ENCODE data around the gene MYO7A. TPM values are rescaled to one million over a fixed set of nuclear protein-coding genes. Genes with fewer than 3 reads are reported as not detected.
A peak's percentile ranks its signal among the peaks of the same experiment; 100 is the strongest.
"Not testable (repeated sequence)": the region's sequence is repeated elsewhere in the genome, so short reads cannot be mapped to it uniquely, and the experiment has no call there.

Gene MYO7A
- total and polyA plus RNA-seq, 5 donors = 2.4 to 8.6 (median 6.5) TPM

- H3K27ac ChIP-seq (ENCODE audit: low read length) = no peak overlapping the region
- no peaks in the 10 kb centered on the region for H3K4me1 ChIP-seq (ENCODE audit: control insufficient read depth, insufficient read depth, low read length)
- no peaks in the 10 kb centered on the region for H3K27me3 ChIP-seq (ENCODE audit: control insufficient read depth, insufficient read depth)
- DNase-seq (peak in 2 of 3 donors; percentile 10 to 27), ATAC-seq (no peak)
- H3K9me3 ChIP-seq (ENCODE audit: control insufficient read depth, low read length) = no peaks in the 10 kb centered on the region
- 86% methylated on average over 6 of the region's 6 CpGs for WGBS
- H3K4me3 ChIP-seq (ENCODE audit: low read length) = no peak overlapping the region
- intact Hi-C loops (cut with DNase I) = loop anchor here in 2 of 4 donors (5.0 to 10.0 kb wide), 2 partner anchors 47 to 359 kb away; no protein-coding TSS in a partner anchor
Measured at GRCh38 chr11:77093987-77094840, 33.8 kb upstream of the MYO7A start.

- Histone ChIP-seq H3K4me1 (ENCODE audit: control insufficient read depth, insufficient read depth, low read length) (no peaks in the 10 kb centered on the region), H3K9me3 (ENCODE audit: control insufficient read depth, low read length) (no peaks in the 10 kb centered on the region), H3K27ac (ENCODE audit: low read length) (no peak overlapping the region), H3K4me3 (ENCODE audit: low read length) (no peak overlapping the region), H3K27me3 (ENCODE audit: control insufficient read depth, insufficient read depth) (no peaks in the 10 kb centered on the region)
- intact Hi-C loops (cut with DNase I) = loop anchor here in 2 of 4 donors (5.0 to 10.0 kb wide), 2 partner anchors 48 to 360 kb away; no protein-coding TSS in a partner anchor
- WGBS = 96% methylated on average over 7 of the region's 7 CpGs
- DNase-seq (peak in 2 of 3 donors; percentile 10 to 14), ATAC-seq (no peak)
Measured at GRCh38 chr11:77094841-77095365, 33.1 kb upstream of the MYO7A start.

- H3K9me3 ChIP-seq (ENCODE audit: control insufficient read depth, low read length) = no peaks in the 10 kb centered on the region
- no peaks in the 10 kb centered on the region for H3K27me3 ChIP-seq (ENCODE audit: control insufficient read depth, insufficient read depth)
- intact Hi-C loops (cut with DNase I) = loop anchor here in 1 of 4 donors (10.0 kb wide), 1 partner anchor 361 kb away; no protein-coding TSS in a partner anchor
- WGBS = 89% methylated on average over 21 of the region's 21 CpGs
- no peaks in the 10 kb centered on the region for H3K4me1 ChIP-seq (ENCODE audit: control insufficient read depth, insufficient read depth, low read length)
- H3K27ac ChIP-seq (ENCODE audit: low read length) = no peak overlapping the region
- DNase-seq (peak in 2 of 3 donors; percentile 11 to 40), ATAC-seq (peak in 1 of 2 donors; percentile 35)
- H3K4me3 ChIP-seq (ENCODE audit: low read length) = no peak overlapping the region
Measured at GRCh38 chr11:77095551-77096490, 32.2 kb upstream of the MYO7A start.

- H3K27me3 ChIP-seq (ENCODE audit: control insufficient read depth, insufficient read depth) = no peaks in the 10 kb centered on the region
- H3K27ac ChIP-seq (ENCODE audit: low read length) = no peak overlapping the region
- intact Hi-C loops (cut with DNase I) = loop anchor here in 1 of 4 donors (10.0 kb wide), 1 partner anchor 362 kb away; no protein-coding TSS in a partner anchor
- peak in 2 of 3 donors; percentile 6 to 12 for DNase-seq
- H3K4me3 ChIP-seq (ENCODE audit: low read length) = no peak overlapping the region
- 94% methylated on average over 8 of the region's 8 CpGs for WGBS
- H3K9me3 ChIP-seq (ENCODE audit: control insufficient read depth, low read length) = no peaks in the 10 kb centered on the region
- ATAC-seq = no peak
- no peaks in the 10 kb centered on the region for H3K4me1 ChIP-seq (ENCODE audit: control insufficient read depth, insufficient read depth, low read length)
Measured at GRCh38 chr11:77096591-77097019, 31.4 kb upstream of the MYO7A start.

- WGBS = 76% methylated on average over 4 of the region's 4 CpGs
- intact Hi-C loops (cut with DNase I) = loop anchor here in 1 of 4 donors (10.0 kb wide), 1 partner anchor 362 kb away; no protein-coding TSS in a partner anchor
- H3K4me1 ChIP-seq (ENCODE audit: control insufficient read depth, insufficient read depth, low read length); DNase-seq; H3K27ac ChIP-seq (ENCODE audit: low read length); H3K27me3 ChIP-seq (ENCODE audit: control insufficient read depth, insufficient read depth); H3K4me3 ChIP-seq (ENCODE audit: low read length); H3K9me3 ChIP-seq (ENCODE audit: control insufficient read depth, low read length); ATAC-seq: not testable (repeated sequence)
Measured at GRCh38 chr11:77097180-77097579, 30.9 kb upstream of the MYO7A start.

GRCh38 chr11:77100166-77101042, 27.6 kb upstream of the MYO7A start:
- DNase-seq = peak; percentile 5 to 39 (median 28)
- intact Hi-C loops (cut with DNase I) = no loop called here
- ATAC-seq = no peak
- H3K4me1 ChIP-seq (ENCODE audit: control insufficient read depth, insufficient read depth, low read length) = no peaks in the 10 kb centered on the region
- no peaks in the 10 kb centered on the region for H3K27me3 ChIP-seq (ENCODE audit: control insufficient read depth, insufficient read depth)
- H3K4me3 ChIP-seq (ENCODE audit: low read length) = no peak overlapping the region
- 91% methylated on average over 14 of the region's 14 CpGs for WGBS
- no peak overlapping the region for H3K27ac ChIP-seq (ENCODE audit: low read length)
- no peaks in the 10 kb centered on the region for H3K9me3 ChIP-seq (ENCODE audit: control insufficient read depth, low read length)

GRCh38 chr11:77101043-77101537, 27.0 kb upstream of the MYO7A start:
- Histone ChIP-seq H3K9me3 (ENCODE audit: control insufficient read depth, low read length) (no peaks in the 10 kb centered on the region), H3K4me3 (ENCODE audit: low read length) (no peak overlapping the region), H3K27me3 (ENCODE audit: control insufficient read depth, insufficient read depth) (no peaks in the 10 kb centered on the region), H3K27ac (ENCODE audit: low read length) (no peak overlapping the region), H3K4me1 (ENCODE audit: control insufficient read depth, insufficient read depth, low read length) (no peaks in the 10 kb centered on the region)
- WGBS = 90% methylated on average over 5 of the region's 5 CpGs
- ATAC-seq (no peak), DNase-seq (peak in 1 of 3 donors; percentile 1)
- intact Hi-C loops (cut with DNase I) = no loop called here

- H3K4me1 ChIP-seq (ENCODE audit: control insufficient read depth, insufficient read depth, low read length) = peaks cover 3% of the 10 kb centered on the region
- no peaks in the 10 kb centered on the region for H3K27me3 ChIP-seq (ENCODE audit: control insufficient read depth, insufficient read depth)
- no peak within 1 kb of the TSS for H3K4me3 ChIP-seq (ENCODE audit: low read length)
- no peaks in the 10 kb centered on the region for H3K9me3 ChIP-seq (ENCODE audit: control insufficient read depth, low read length)
- intact Hi-C loops (cut with DNase I) = no loop called here
- WGBS = 92% methylated on average over 37 of the region's 37 CpGs
- H3K27ac ChIP-seq (ENCODE audit: low read length) = no peak within 1 kb of the TSS
- DNase-seq (peak; percentile 10 to 36 (median 33)), ATAC-seq (no peak)
Measured at GRCh38 chr11:77102246-77103210, 25.5 kb upstream of the MYO7A start, which contains the start of gene OMP. Gene OMP (plus strand): TSS chr11:77102840. CDS start chr11:77102840, 0 bp downstream.

- peaks cover 4% of the 10 kb centered on the region for H3K4me1 ChIP-seq (ENCODE audit: control insufficient read depth, insufficient read depth, low read length)
- no peak overlapping the region for H3K4me3 ChIP-seq (ENCODE audit: low read length)
- ATAC-seq (no peak), DNase-seq (peak in 2 of 3 donors; percentile 5 to 18)
- no peaks in the 10 kb centered on the region for H3K27me3 ChIP-seq (ENCODE audit: control insufficient read depth, insufficient read depth)
- no peaks in the 10 kb centered on the region for H3K9me3 ChIP-seq (ENCODE audit: control insufficient read depth, low read length)
- intact Hi-C loops (cut with DNase I) = no loop called here
- H3K27ac ChIP-seq (ENCODE audit: low read length) = no peak overlapping the region
- WGBS = 89% methylated on average over 2 of the region's 2 CpGs
Measured at GRCh38 chr11:77103319-77103718, 24.7 kb upstream of the MYO7A start.
